GM18909 (cell line): ENCODE results near the gene XAGE2.
A peak's percentile ranks its signal among the peaks of the same experiment; 100 is the strongest.
"Not testable (repeated sequence)": the region's sequence is repeated elsewhere in the genome, so short reads cannot be mapped to it uniquely, and the experiment has no call there.

Experiments
- ATAC-seq: cut with Tn5 transposase; IDR thresholded peaks from one replicate; pipeline ENCODE4 v1.9.1; 2021; ENCODE audit warnings: mild to moderate bottlenecking; ENCODE audit not compliant: unreplicated experiment, poor library complexity

The XAGE2 gene

GRCh38 chrX:52368368-52369055 is at the start of gene XAGE2:
Gene XAGE2, plus strand, starts transcription at chrX:52369021. Its CDS starts 994 bp downstream, at chrX:52370015.
- no peak for ATAC-seq

- ATAC-seq: no peak
Observed at GRCh38 chrX:52337410-52337809, 31.4 kb upstream of the XAGE2 start.

- ATAC-seq: no peak
Observed at GRCh38 chrX:52341493-52341892, 27.3 kb upstream of the XAGE2 start.

GRCh38 chrX:52343131-52343530 is 25.7 kb upstream of the XAGE2 start:
- ATAC-seq: not testable (repeated sequence)

- peak; percentile 65 for ATAC-seq
Observed at GRCh38 chrX:52345402-52345801, 23.4 kb upstream of the XAGE2 start.

- no peak for ATAC-seq
Observed at GRCh38 chrX:52346174-52347165, 22.4 kb upstream of the XAGE2 start.

GRCh38 chrX:52349681-52350080 is 19.1 kb upstream of the XAGE2 start:
- no peak for ATAC-seq

GRCh38 chrX:52352551-52352950 is 16.3 kb upstream of the XAGE2 start:
- ATAC-seq: no peak

GRCh38 chrX:52353838-52354237 is 15.0 kb upstream of the XAGE2 start:
- ATAC-seq: no peak

GRCh38 chrX:52355108-52355507 is 13.7 kb upstream of the XAGE2 start:
- ATAC-seq: no peak

GRCh38 chrX:52359614-52360232 is 9.1 kb upstream of the XAGE2 start:
- ATAC-seq: no peak

- ATAC-seq: no peak
Observed at GRCh38 chrX:52361941-52362340, 6.9 kb upstream of the XAGE2 start.

- ATAC-seq: no peak
Observed at GRCh38 chrX:52363247-52363883, 5.5 kb upstream of the XAGE2 start.

GRCh38 chrX:52378870-52379269 is 10.0 kb downstream of the XAGE2 start:
- ATAC-seq: no peak

GRCh38 chrX:52380993-52381392 is 12.2 kb downstream of the XAGE2 start:
- no peak for ATAC-seq

GRCh38 chrX:52410439-52411394 is 41.9 kb downstream of the XAGE2 start:
- ATAC-seq: no peak

- no peak for ATAC-seq
Observed at GRCh38 chrX:52415304-52415703, 46.5 kb downstream of the XAGE2 start.

- no peak for ATAC-seq
Observed at GRCh38 chrX:52416816-52417215, 48.0 kb downstream of the XAGE2 start.

GRCh38 chrX:52420824-52421443 is 52.1 kb downstream of the XAGE2 start:
- ATAC-seq: no peak
